MM.1S (cell line): Measurements from ENCODE around the gene ANO10.

Experiments used
- DNase-seq: peaks from one replicate; pipeline ENCODE4 v3.0.0-alpha.2; 2015
- H2AFZ ChIP-seq: fragments of 300-600 bp; sonication (generic); 2 replicates; pipeline ENCODE4 v1.6.0; 2016; ENCODE audit warnings: antibody characterized with exemption, low read length
- H3F3A ChIP-seq: fragments of 300-600 bp; sonication (generic); 2 replicates; pipeline ENCODE4 v1.6.1; 2016; ENCODE audit warnings: mild to moderate bottlenecking, antibody characterized with exemption, low read length, moderate library complexity, mixed read lengths; ENCODE audit not compliant: insufficient read depth
- H3K27ac ChIP-seq: fragments of 300-600 bp; sonication (generic); 2 replicates; pipeline ENCODE4 v1.5.1; 2016; ENCODE audit warnings: mild to moderate bottlenecking, low read length
- H3K27me3 ChIP-seq: fragments of 300-600 bp; sonication (generic); replicated peaks from 2 replicates; pipeline ENCODE4 v1.6.0; 2016; ENCODE audit warnings: low read length; ENCODE audit not compliant: insufficient read depth
- H3K36me3 ChIP-seq: fragments of 300-600 bp; sonication (generic); replicated peaks from 2 replicates; pipeline ENCODE4 v1.6.1; 2016; ENCODE audit warnings: mild to moderate bottlenecking, low read length, mixed read lengths; ENCODE audit not compliant: insufficient read depth
- H3K4me1 ChIP-seq: fragments of 300-600 bp; sonication (generic); 2 replicates; pipeline ENCODE4 v1.6.1; 2016; ENCODE audit warnings: low read length, mixed read lengths
- H3K4me2 ChIP-seq: fragments of 300-600 bp; sonication (generic); 2 replicates; pipeline ENCODE4 v1.6.0; 2016; ENCODE audit warnings: low read depth, low read length
- H3K4me3 ChIP-seq: fragments of 300-600 bp; sonication (generic); 2 replicates; pipeline ENCODE4 v1.5.1; 2016; ENCODE audit warnings: low read length, mixed read lengths
- H3K79me2 ChIP-seq: fragments of 300-600 bp; sonication (generic); 2 replicates; pipeline ENCODE4 v1.6.1; 2016; ENCODE audit warnings: mixed run types, low read length, mixed read lengths
- H3K9ac ChIP-seq: fragments of 300-600 bp; sonication (generic); 2 replicates; pipeline ENCODE4 v1.6.1; 2016; ENCODE audit warnings: low read length, mixed read lengths
- H3K9me2 ChIP-seq: fragments of 300-600 bp; sonication (generic); replicated peaks from 2 replicates; pipeline ENCODE4 v1.6.1; 2016; ENCODE audit warnings: mild to moderate bottlenecking, low read length, mixed read lengths; ENCODE audit not compliant: insufficient read depth
- H3K9me3 ChIP-seq: fragments of 300-600 bp; sonication (generic); replicated peaks from 2 replicates; pipeline ENCODE4 v1.6.1; 2016; ENCODE audit warnings: mild to moderate bottlenecking, low read length, mixed read lengths; ENCODE audit not compliant: insufficient read depth
- H4K20me1 ChIP-seq: fragments of 300-600 bp; sonication (generic); 2 replicates; pipeline ENCODE4 v1.6.1; 2016; ENCODE audit warnings: mild to moderate bottlenecking, low read length, moderate library complexity, mixed read lengths; ENCODE audit not compliant: insufficient read depth
- CTCF ChIP-seq: fragments of 300-600 bp; sonication (generic); IDR thresholded peaks from 2 replicates; pipeline ENCODE4 v1.5.1; 2016; ENCODE audit warnings: antibody characterized with exemption, low read length, mixed read lengths
- EZH2 ChIP-seq: fragments of 300-600 bp; sonication (generic); optimal IDR thresholded peaks from 2 replicates; pipeline ENCODE3; 2017; ENCODE audit warnings: low read depth, mild to moderate bottlenecking, antibody characterized with exemption, low read length, mixed read lengths
- EZH2phosphoT487 ChIP-seq: fragments of 300-600 bp; sonication (generic); IDR thresholded peaks from 2 replicates; pipeline ENCODE4 v1.6.1; 2018; ENCODE audit warnings: antibody characterized with exemption, low read length

Gene ANO10

GRCh38 chr3:43582866-43583265 lies 38.9 kb downstream of the ANO10 start:
- Histone ChIP-seq H3K9me2 (no peaks in the 10 kb centered on the region), H3K4me3 (no peak overlapping the region), H3K79me2 (no peaks in the 10 kb centered on the region), H3K27me3 (no peaks in the 10 kb centered on the region), H3K27ac (no peak overlapping the region), H3K36me3 (no peaks in the 10 kb centered on the region; the same call in 1 of the 2 replicates), H4K20me1 (no peaks in the 10 kb centered on the region), H3K9me3 (no peaks in the 10 kb centered on the region), H3K4me1 (peaks cover 10% of the 10 kb centered on the region), H3F3A (no peaks in the 10 kb centered on the region), H3K4me2 (no peak overlapping the region), H3K9ac (no peak overlapping the region), H2AFZ (no peak overlapping the region)
- no peak for DNase-seq
- no peak for TF ChIP-seq EZH2phosphoT487
- no peak for TF ChIP-seq EZH2
- TF ChIP-seq CTCF = no peak

GRCh38 chr3:43581343-43581742 lies 40.5 kb downstream of the ANO10 start:
- Histone ChIP-seq H3K27ac (no peak overlapping the region), H3K9me3 (no peaks in the 10 kb centered on the region), H2AFZ (no peak overlapping the region), H4K20me1 (no peaks in the 10 kb centered on the region), H3K79me2 (no peaks in the 10 kb centered on the region), H3K4me3 (no peak overlapping the region), H3K4me1 (peaks cover 10% of the 10 kb centered on the region), H3K4me2 (no peak overlapping the region), H3K27me3 (no peaks in the 10 kb centered on the region), H3K36me3 (no peaks in the 10 kb centered on the region; the same call in 1 of the 2 replicates), H3F3A (no peaks in the 10 kb centered on the region), H3K9me2 (no peaks in the 10 kb centered on the region), H3K9ac (no peak overlapping the region)
- TF ChIP-seq EZH2phosphoT487 = no peak
- TF ChIP-seq CTCF = no peak
- no peak for TF ChIP-seq EZH2
- no peak for DNase-seq

GRCh38 chr3:43580181-43580580 lies 41.6 kb downstream of the ANO10 start:
- Histone ChIP-seq H3K27me3 (no peaks in the 10 kb centered on the region), H2AFZ (no peak overlapping the region), H3F3A (no peaks in the 10 kb centered on the region), H3K4me2 (no peak overlapping the region), H3K9me2 (no peaks in the 10 kb centered on the region), H3K27ac (no peak overlapping the region), H4K20me1 (no peaks in the 10 kb centered on the region), H3K79me2 (no peaks in the 10 kb centered on the region), H3K4me1 (peaks cover 10% of the 10 kb centered on the region), H3K36me3 (no peaks in the 10 kb centered on the region; the same call in 1 of the 2 replicates), H3K9me3 (no peaks in the 10 kb centered on the region), H3K4me3 (no peak overlapping the region), H3K9ac (no peak overlapping the region)
- no peak for DNase-seq
- TF ChIP-seq EZH2 = no peak
- no peak for TF ChIP-seq CTCF
- TF ChIP-seq EZH2phosphoT487 = no peak
